NB4 (cell line): ENCODE data around the gene MYLK.

Experiments used
- MYC ChIP-seq: IDR thresholded peaks from 2 replicates; pipeline ENCODE4 v1.6.1; 2011; ENCODE audit warnings: low read depth, low read length
- TF ChIP-seq, protein P1 (sequence below): IDR thresholded peaks from one replicate; pipeline ENCODE4 v1.5.1; 2012; ENCODE audit warnings: low read depth, low read length

DNA sequence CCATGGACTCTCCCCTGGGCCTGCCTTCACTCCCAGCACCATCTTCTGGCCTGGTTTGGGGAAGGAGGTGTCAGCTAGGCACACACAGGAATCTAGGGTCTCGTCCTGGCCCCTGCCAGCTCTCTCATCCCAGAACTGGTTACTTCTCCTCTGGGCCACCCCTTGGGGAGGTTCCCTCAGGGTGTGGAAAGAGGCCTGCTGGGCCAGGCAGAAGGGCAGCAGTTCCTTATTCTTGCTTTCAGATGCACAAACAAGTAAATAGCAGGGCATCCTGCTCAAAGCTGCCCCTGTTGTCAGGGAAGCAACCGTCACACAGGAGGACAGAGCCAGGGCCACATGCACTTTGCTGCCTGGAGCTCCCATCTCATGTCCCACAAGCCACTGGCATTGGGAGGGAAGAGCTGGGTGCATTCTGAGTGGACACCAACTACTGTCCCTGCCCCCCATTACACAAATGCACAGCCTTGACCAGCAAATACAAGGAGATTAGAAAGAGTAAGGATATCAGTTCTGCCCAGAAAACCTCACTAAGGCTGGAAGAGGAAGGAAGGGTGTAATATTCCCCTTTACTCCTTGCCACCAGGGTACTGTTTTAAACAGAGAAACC lies 190.4 kb downstream of the MYLK start:
- no peak for TF ChIP-seq MYC
- TF ChIP-seq, protein P1, sequence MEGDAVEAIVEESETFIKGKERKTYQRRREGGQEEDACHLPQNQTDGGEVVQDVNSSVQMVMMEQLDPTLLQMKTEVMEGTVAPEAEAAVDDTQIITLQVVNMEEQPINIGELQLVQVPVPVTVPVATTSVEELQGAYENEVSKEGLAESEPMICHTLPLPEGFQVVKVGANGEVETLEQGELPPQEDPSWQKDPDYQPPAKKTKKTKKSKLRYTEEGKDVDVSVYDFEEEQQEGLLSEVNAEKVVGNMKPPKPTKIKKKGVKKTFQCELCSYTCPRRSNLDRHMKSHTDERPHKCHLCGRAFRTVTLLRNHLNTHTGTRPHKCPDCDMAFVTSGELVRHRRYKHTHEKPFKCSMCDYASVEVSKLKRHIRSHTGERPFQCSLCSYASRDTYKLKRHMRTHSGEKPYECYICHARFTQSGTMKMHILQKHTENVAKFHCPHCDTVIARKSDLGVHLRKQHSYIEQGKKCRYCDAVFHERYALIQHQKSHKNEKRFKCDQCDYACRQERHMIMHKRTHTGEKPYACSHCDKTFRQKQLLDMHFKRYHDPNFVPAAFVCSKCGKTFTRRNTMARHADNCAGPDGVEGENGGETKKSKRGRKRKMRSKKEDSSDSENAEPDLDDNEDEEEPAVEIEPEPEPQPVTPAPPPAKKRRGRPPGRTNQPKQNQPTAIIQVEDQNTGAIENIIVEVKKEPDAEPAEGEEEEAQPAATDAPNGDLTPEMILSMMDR = no peak
